Stomach (tissue), 19 donors: ENCODE results near the gene CCNJL. TPM values are rescaled to one million over a fixed set of nuclear protein-coding genes. Genes with fewer than 3 reads are reported as not detected.

ENCODE experiments used
- DNase-seq, 2 donors: peaks; one replicate each; pipeline versions ENCODE4 v3.0.0 to v3.0.0-alpha.2; 2013 to 2019
- H3K27ac ChIP-seq, 5 donors: fragments of 200-600 bp in 4 of 5; sonication (generic) in 4 of 5; one replicate each; pipeline ENCODE4 v1.5.1; 2013 to 2019; ENCODE audit warnings: mild to moderate bottlenecking in 1 of 5, moderate library complexity in 1 of 5
- H3K27me3 ChIP-seq, 3 donors: fragments of 200-600 bp; sonication (generic); one replicate each; pipeline ENCODE4 v1.5.1; 2017 to 2019; ENCODE audit warnings: mixed run types in 1 of 3
- H3K36me3 ChIP-seq, 4 donors: fragments of 200-600 bp; sonication (generic); 1 replicate in 3 of 4; 2 replicates in 1 of 4; pipeline ENCODE4 v1.5.1; 2016 to 2019
- H3K4me1 ChIP-seq, 4 donors: fragments of 200-600 bp; sonication (generic); one replicate each; pipeline ENCODE4 v1.5.1; 2016 to 2019
- H3K4me3 ChIP-seq, 4 donors: fragments of 200-600 bp; sonication (generic) in 3 of 4; one replicate each; pipeline ENCODE4 v1.5.1; 2016 to 2019; ENCODE audit warnings: mild to moderate bottlenecking in 1 of 4
- H3K9me3 ChIP-seq, 4 donors: fragments of 200-600 bp; sonication (generic); one replicate each; pipeline ENCODE4 v1.5.1; 2016 to 2019
- EP300 ChIP-seq: sonication (generic); formaldehyde crosslinking; IDR thresholded peaks from one replicate; pipeline ENCODE4 v1.6.1; 2017; ENCODE audit warnings: antibody characterized with exemption
- POLR2A ChIP-seq, 4 donors: fragments of 450-650 bp; IDR thresholded peaks; one replicate each; pipeline ENCODE4 v1.6.1; 2016; ENCODE audit warnings: antibody characterized with exemption in 4 of 4, control low read depth in 2 of 4, mild to moderate bottlenecking in 1 of 4, moderate library complexity in 1 of 4
- POLR2AphosphoS5 ChIP-seq, 3 donors: sonication (generic); formaldehyde crosslinking; IDR thresholded peaks; one replicate each; pipeline ENCODE4 v1.6.1; 2016; ENCODE audit warnings: antibody characterized with exemption in 3 of 3
- WGBS, 5 donors: extraction: QIAGEN DNeasy Blood & Tissue Kit in 3 of 5; methylation state at CpG; one replicate each; pipeline versions ENCODE4 v1.1.5 to v1.1.7; 2013 to 2018; 5-methylcytosine and 5-hydroxymethylcytosine counted together
- intact Hi-C: fragments of 100-400 bp; cut with DNase I; formaldehyde crosslinking; loops from one replicate; pipeline ENCODE4 v1.15.1; 2023; ENCODE audit warnings: low total_unique reads
- long read RNA-seq, 10 donors: transcript quantifications; one replicate each; lab custom pipeline, GENCODE V29; 2026
- polyA plus RNA-seq, 3 donors: library from polyadenylated mRNA; stranded (reverse); fragments of 200-250 nt; gene quantifications; one replicate each; pipeline ENCODE4 v1.2.3, GENCODE V29; 2013
- total RNA-seq, 5 donors: library from RNA; depleted of rRNA; stranded (reverse); fragments of >200 nt; gene quantifications; one replicate each; pipeline versions ENCODE4 v1.1.0 to v1.2.3, GENCODE V29; 2014 to 2016
- TF ChIP-seq, protein P1 (sequence below), 7 experiments: fragments of 450-650 bp in 4 of 7; fragments of 200-600 bp in 3 of 7; sonication (generic) in 3 of 7; IDR thresholded peaks; one replicate each; pipeline ENCODE4 v1.5.1; 2016 to 2019; ENCODE audit warnings: antibody characterized with exemption in 7 of 7, control low read depth in 2 of 7, mild to moderate bottlenecking in 1 of 7
- donor health status: healthy with polysubstance abuse.
- donor health status: Bipolar disorder and iron deficiency.
- donor health status: healthy.

Gene CCNJL, protein sequence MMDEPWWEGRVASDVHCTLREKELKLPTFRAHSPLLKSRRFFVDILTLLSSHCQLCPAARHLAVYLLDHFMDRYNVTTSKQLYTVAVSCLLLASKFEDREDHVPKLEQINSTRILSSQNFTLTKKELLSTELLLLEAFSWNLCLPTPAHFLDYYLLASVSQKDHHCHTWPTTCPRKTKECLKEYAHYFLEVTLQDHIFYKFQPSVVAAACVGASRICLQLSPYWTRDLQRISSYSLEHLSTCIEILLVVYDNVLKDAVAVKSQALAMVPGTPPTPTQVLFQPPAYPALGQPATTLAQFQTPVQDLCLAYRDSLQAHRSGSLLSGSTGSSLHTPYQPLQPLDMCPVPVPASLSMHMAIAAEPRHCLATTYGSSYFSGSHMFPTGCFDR
- total RNA-seq (100 to 1,000 TPM in 1 of 5 donors, 1 to 10 TPM in 4; 1.4 to 104 (median 4.5) TPM), polyA plus RNA-seq (1 to 10 TPM; 2.4 to 4.5 (median 2.6) TPM)
- long read RNA-seq, donor 1, transcript CCNJL-201 (6 exons, 3,171 nt) = major isoform, 5 of 5 reads
- long read RNA-seq, donor 1, partial matches to known transcripts = 0 of 5 reads
- long read RNA-seq, donor 1, other reads (novel, unspliced or antisense) = 0 of 5 reads
- long read RNA-seq, donor 2 = 0 reads
- long read RNA-seq, donor 3, partial matches to known transcripts = 6 of 8 reads
- long read RNA-seq, donor 3, other reads (novel, unspliced or antisense) = 0 of 8 reads
- long read RNA-seq, donor 4 = 0 reads
- long read RNA-seq, donor 5, partial matches to known transcripts = 0 of 3 reads
- long read RNA-seq, donor 5, other reads (novel, unspliced or antisense) = 0 of 3 reads
- long read RNA-seq, donor 6, partial matches to known transcripts = 0 of 2 reads
- long read RNA-seq, donor 6, other reads (novel, unspliced or antisense) = 0 of 2 reads
- long read RNA-seq, donor 7, partial matches to known transcripts = 0 of 1 reads
- long read RNA-seq, donor 7, other reads (novel, unspliced or antisense) = 0 of 1 reads
- long read RNA-seq, donor 8, partial matches to known transcripts = 0 of 2 reads
- long read RNA-seq, donor 8, other reads (novel, unspliced or antisense) = 0 of 2 reads
- long read RNA-seq, donor 9, partial matches to known transcripts = 0 of 2 reads
- long read RNA-seq, donor 9, other reads (novel, unspliced or antisense) = 0 of 2 reads
- long read RNA-seq, donor 10, partial matches to known transcripts = 0 of 1 reads
- long read RNA-seq, donor 10, other reads (novel, unspliced or antisense) = 0 of 1 reads

DNA sequence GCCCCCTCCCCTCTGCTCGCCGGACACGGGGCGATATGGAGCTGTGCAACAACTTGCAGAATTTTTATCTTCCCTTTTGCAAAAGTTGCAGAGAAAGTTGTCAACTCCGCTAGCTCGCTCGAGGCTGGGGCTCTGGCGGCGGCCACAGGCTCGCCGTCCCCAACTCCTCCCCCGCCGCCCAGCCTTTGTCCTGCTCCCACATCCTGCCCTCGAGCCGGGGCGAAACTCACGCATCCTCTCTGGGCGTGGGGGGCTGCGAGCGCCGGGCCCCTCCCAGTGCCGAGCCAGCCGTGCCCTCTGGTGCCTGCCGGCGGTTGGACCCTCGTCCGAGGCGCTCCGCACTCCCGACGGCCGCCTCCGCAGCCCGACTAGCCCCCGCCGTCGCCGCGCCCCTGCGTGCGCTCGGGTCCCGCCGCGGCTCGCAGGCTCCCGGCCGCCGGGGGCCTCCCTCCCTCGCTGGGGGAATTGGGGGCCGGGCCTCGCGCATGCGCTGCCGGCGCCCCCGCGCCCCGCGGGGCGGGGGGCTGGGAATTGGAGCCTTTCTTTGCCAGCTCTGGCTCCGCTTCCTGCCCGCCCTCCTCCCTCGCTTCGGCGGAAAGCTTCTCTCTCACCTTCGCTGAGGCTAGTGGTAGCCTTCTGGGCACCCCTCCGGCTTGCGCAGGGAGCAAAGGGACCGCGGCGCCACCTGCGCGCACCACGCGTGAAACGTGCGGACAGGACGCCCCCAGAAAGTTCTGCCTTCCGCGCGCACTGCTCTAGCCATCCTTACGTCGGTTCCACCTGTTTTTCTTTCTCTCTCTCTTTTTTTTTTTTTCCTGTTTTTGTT, at the start of gene CCNJL:
CCNJL (minus strand) TSS at position 431 of the 826 bp plus-strand sequence. CDS start 641 bp downstream, outside the sequence.
- intact Hi-C loops = no loop called here
- TF ChIP-seq, protein P1, sequence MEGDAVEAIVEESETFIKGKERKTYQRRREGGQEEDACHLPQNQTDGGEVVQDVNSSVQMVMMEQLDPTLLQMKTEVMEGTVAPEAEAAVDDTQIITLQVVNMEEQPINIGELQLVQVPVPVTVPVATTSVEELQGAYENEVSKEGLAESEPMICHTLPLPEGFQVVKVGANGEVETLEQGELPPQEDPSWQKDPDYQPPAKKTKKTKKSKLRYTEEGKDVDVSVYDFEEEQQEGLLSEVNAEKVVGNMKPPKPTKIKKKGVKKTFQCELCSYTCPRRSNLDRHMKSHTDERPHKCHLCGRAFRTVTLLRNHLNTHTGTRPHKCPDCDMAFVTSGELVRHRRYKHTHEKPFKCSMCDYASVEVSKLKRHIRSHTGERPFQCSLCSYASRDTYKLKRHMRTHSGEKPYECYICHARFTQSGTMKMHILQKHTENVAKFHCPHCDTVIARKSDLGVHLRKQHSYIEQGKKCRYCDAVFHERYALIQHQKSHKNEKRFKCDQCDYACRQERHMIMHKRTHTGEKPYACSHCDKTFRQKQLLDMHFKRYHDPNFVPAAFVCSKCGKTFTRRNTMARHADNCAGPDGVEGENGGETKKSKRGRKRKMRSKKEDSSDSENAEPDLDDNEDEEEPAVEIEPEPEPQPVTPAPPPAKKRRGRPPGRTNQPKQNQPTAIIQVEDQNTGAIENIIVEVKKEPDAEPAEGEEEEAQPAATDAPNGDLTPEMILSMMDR (IDR thresholded peaks at IDR 0.05) = no peak
- TF ChIP-seq POLR2AphosphoS5 (IDR thresholded peaks at IDR 0.05) = peak in 1 of 3 donors; percentile 56
- H3K4me1 ChIP-seq = peaks cover 13 to 45% (median 19%) of the 10 kb centered on the region in 4 donors
- H3K27me3 ChIP-seq = peaks cover 0 to 43% (median 12%) of the 10 kb centered on the region in 3 donors
- H3K27ac ChIP-seq = peak within 1 kb of the TSS; percentile 64 to 84 (median 68)
- peak; percentile 65 to 89 for DNase-seq
- H3K36me3 ChIP-seq = no peaks in the 10 kb centered on the region
- no peaks in the 10 kb centered on the region for H3K9me3 ChIP-seq
- H3K4me3 ChIP-seq = peak within 1 kb of the TSS; percentile 56 to 72 (median 62)
- 0 to 1% (median 1%) methylated on average over 27 to 84 of the region's 84 CpGs for WGBS, 5 donors

DNA sequence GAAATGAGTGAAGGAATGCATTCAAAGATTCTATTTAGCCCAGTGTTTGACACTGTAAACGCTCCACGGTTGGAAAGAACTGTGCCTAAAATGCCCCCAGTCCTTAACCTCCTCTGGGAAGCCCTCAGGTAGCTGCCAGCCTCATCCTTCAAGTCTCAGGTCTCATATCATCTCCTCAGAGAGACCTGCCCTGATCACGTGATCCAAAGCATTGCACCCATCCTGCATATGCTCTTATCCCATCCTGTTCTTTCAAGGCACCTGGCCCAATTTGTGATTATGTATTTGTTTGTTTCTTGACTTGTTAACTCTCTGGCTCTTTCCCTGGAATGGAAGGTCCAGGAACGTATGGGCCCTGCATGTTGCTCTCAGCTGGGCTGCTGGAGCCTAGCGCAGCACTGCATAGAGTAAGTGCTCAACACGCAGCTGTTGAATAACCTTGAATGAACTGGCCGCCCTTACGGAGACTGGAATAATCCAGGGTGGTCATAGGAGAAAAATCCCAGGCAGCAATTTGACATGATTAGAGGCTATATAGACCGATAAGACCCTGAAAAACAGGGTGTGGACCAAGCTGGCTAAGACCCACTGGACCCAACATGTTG, 49.4 kb upstream of the CCNJL start:
- H3K9me3 ChIP-seq = no peaks in the 10 kb centered on the region

DNA sequence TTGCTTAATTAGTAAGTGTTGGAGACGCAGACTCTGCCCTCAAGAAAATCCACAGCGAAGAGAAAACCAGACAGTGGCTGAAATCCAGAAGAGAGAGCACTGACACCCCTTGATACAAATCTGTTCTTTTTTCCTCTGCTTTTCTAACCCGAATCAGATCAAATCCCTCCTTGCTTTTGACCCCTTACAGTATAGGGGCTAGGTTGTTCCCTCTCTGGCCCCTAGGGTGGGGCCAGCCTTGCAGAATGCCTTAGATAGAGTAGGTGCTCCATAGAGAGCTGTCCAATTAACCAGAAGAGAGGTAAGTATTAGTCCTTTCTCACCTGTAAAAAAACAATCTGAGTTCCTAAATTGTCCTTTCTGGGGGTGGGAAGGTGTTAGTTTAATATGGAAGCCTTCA, 47.9 kb upstream of the CCNJL start:
- 34 to 57% (median 47%) methylated on average over 3 of the region's 3 CpGs for WGBS, 5 donors
- H3K4me3 ChIP-seq = no peak overlapping the region
- H3K36me3 ChIP-seq = no peaks in the 10 kb centered on the region
- intact Hi-C loops = no loop called here
- peaks cover 0 to 43% (median 22%) of the 10 kb centered on the region in 4 donors for H3K4me1 ChIP-seq
- peak overlapping the region in 4 of 5 donors; percentile 30 to 67 (median 50) for H3K27ac ChIP-seq
- H3K27me3 ChIP-seq = no peaks in the 10 kb centered on the region
- no peak for DNase-seq
- no peak for TF ChIP-seq EP300
- TF ChIP-seq POLR2A (IDR thresholded peaks at IDR 0.05) = no peak
- no peak for TF ChIP-seq POLR2AphosphoS5 (IDR thresholded peaks at IDR 0.05)
- TF ChIP-seq, protein P1 (IDR thresholded peaks at IDR 0.05) = no peak
- H3K9me3 ChIP-seq = no peaks in the 10 kb centered on the region

More for the DNA sequence above, 49.4 kb upstream of the CCNJL start:
- H3K27me3 ChIP-seq = no peaks in the 10 kb centered on the region
- WGBS, 5 donors = 68 to 82% (median 74%) methylated on average over 9 of the region's 9 CpGs
- no peak overlapping the region for H3K27ac ChIP-seq
- TF ChIP-seq, protein P1 (IDR thresholded peaks at IDR 0.05) = no peak
- TF ChIP-seq POLR2A (IDR thresholded peaks at IDR 0.05) (no peak), POLR2AphosphoS5 (IDR thresholded peaks at IDR 0.05) (no peak), EP300 (no peak)
- no peak for DNase-seq
- intact Hi-C loops = no loop called here
- no peaks in the 10 kb centered on the region for H3K36me3 ChIP-seq
- H3K4me3 ChIP-seq = no peak overlapping the region
- peaks cover 0 to 40% (median 22%) of the 10 kb centered on the region in 4 donors for H3K4me1 ChIP-seq
